Measurements from ENCODE around the gene SAFB2. TPM values are rescaled to one million over a fixed set of nuclear protein-coding genes. Genes with fewer than 3 reads are reported as not detected.

SAFB2 gene
- total RNA-seq, 6 donors from 2014 or later = 41.8 to 273 (median 94.5) TPM

GRCh38 chr19:5632241-5632612 is 9.7 kb upstream of the SAFB2 start:
- peaks cover 0 to 30% (median 10%) of the 10 kb centered on the region in 4 donors for H3K36me3 ChIP-seq
- peak overlapping the region in 2 of 4 donors; percentile 44 for H3K27ac ChIP-seq
- peaks cover 55 to 64% (median 57%) of the 10 kb centered on the region in 4 donors for H3K4me1 ChIP-seq
- no peaks in the 10 kb centered on the region for H3K9me3 ChIP-seq
- H3K4me3 ChIP-seq = no peak overlapping the region
- ATAC-seq (ENCODE audit: low FRiP score in 2 of 2) (no peak), DNase-seq (no peak)
- TF ChIP-seq EP300 (IDR thresholded peaks at IDR 0.05) (no peak), POLR2A (IDR thresholded peaks at IDR 0.05) (no peak), POLR2AphosphoS5 (IDR thresholded peaks at IDR 0.05) (no peak), CTCF (IDR thresholded peaks at IDR 0.05) (no peak)
- WGBS, 2 donors = 62 to 66% methylated on average over 4 of the region's 4 CpGs
- H3K27me3 ChIP-seq = no peaks in the 10 kb centered on the region

GRCh38 chr19:5631567-5632240 is 9.1 kb upstream of the SAFB2 start:
- no peak for TF ChIP-seq POLR2AphosphoS5 (IDR thresholded peaks at IDR 0.05)
- no peak for TF ChIP-seq CTCF (IDR thresholded peaks at IDR 0.05)
- TF ChIP-seq EP300 (IDR thresholded peaks at IDR 0.05) = no peak
- TF ChIP-seq POLR2A (IDR thresholded peaks at IDR 0.05) = no peak
- no peak overlapping the region for H3K4me3 ChIP-seq
- WGBS, 2 donors = 77% methylated on average over 9 of the region's 9 CpGs
- H3K9me3 ChIP-seq = no peaks in the 10 kb centered on the region
- DNase-seq (no peak), ATAC-seq (ENCODE audit: low FRiP score in 2 of 2) (no peak)
- H3K4me1 ChIP-seq = peaks cover 59 to 69% (median 62%) of the 10 kb centered on the region in 4 donors
- H3K36me3 ChIP-seq = peaks cover 0 to 35% (median 16%) of the 10 kb centered on the region in 4 donors
- H3K27ac ChIP-seq = peak overlapping the region in 2 of 4 donors; percentile 44
- no peaks in the 10 kb centered on the region for H3K27me3 ChIP-seq

GRCh38 chr19:5628919-5629481 is 6.4 kb upstream of the SAFB2 start:
- DNase-seq (no peak), ATAC-seq (ENCODE audit: low FRiP score in 2 of 2) (no peak)
- H3K36me3 ChIP-seq = peaks cover 6 to 53% (median 24%) of the 10 kb centered on the region in 4 donors
- peaks cover 77 to 90% (median 82%) of the 10 kb centered on the region in 4 donors for H3K4me1 ChIP-seq
- WGBS, 2 donors = 69 to 76% methylated on average over 9 of the region's 9 CpGs
- H3K4me3 ChIP-seq = no peak overlapping the region
- no peaks in the 10 kb centered on the region for H3K9me3 ChIP-seq
- H3K27ac ChIP-seq = peak overlapping the region in 2 of 4 donors; percentile 41 to 44
- no peak for TF ChIP-seq CTCF (IDR thresholded peaks at IDR 0.05)
- TF ChIP-seq POLR2A (IDR thresholded peaks at IDR 0.05) = no peak
- TF ChIP-seq POLR2AphosphoS5 (IDR thresholded peaks at IDR 0.05) = no peak
- no peak for TF ChIP-seq EP300 (IDR thresholded peaks at IDR 0.05)
- H3K27me3 ChIP-seq = no peaks in the 10 kb centered on the region

GRCh38 chr19:5628461-5628860 is 5.9 kb upstream of the SAFB2 start:
- Histone ChIP-seq H3K27me3 (no peaks in the 10 kb centered on the region), H3K4me3 (no peak overlapping the region), H3K4me1 (peaks cover 77 to 90% (median 82%) of the 10 kb centered on the region in 4 donors), H3K9me3 (no peaks in the 10 kb centered on the region), H3K36me3 (peaks cover 6 to 53% (median 24%) of the 10 kb centered on the region in 4 donors), H3K27ac (peak overlapping the region in 3 of 4 donors; percentile 7 to 44 (median 41))
- TF ChIP-seq CTCF (IDR thresholded peaks at IDR 0.05) (no peak), EP300 (IDR thresholded peaks at IDR 0.05) (no peak), POLR2A (IDR thresholded peaks at IDR 0.05) (no peak), POLR2AphosphoS5 (IDR thresholded peaks at IDR 0.05) (no peak)
- DNase-seq (no peak), ATAC-seq (ENCODE audit: low FRiP score in 2 of 2) (peak in 1 of 2 donors; percentile 55)
- 77 to 79% methylated on average over 1 of the region's 1 CpG for WGBS, 2 donors
